ENCODE measurements around the gene WNT4. TPM values are rescaled to one million over a fixed set of nuclear protein-coding genes. Genes with fewer than 3 reads are reported as not detected.

The WNT4 gene
- total and polyA plus RNA-seq, 2 donors, result 1.8 to 1.9 TPM

- no peaks in the 10 kb centered on the region for H3K36me3 ChIP-seq (ENCODE audit: control insufficient read depth in 2 of 2, insufficient read depth in 2 of 2, low read length in 1 of 2)
- WGBS, result 90% methylated on average over 16 of the region's 16 CpGs
- DNase-seq (ENCODE audit: low read depth in 6 of 9, low spot score in 9 of 9), result peak in 1 of 9 donors; percentile 13
- peaks cover 15 to 76% of the 10 kb centered on the region in 2 donors for H3K27me3 ChIP-seq (ENCODE audit: control insufficient read depth in 2 of 2, insufficient read depth in 1 of 2, low read length in 1 of 2)
- no peaks in the 10 kb centered on the region for H3K9me3 ChIP-seq (ENCODE audit: control insufficient read depth in 2 of 2, insufficient read depth in 1 of 2, low read length in 1 of 2)
- H3K4me1 ChIP-seq (ENCODE audit: control insufficient read depth in 2 of 2, insufficient read depth in 2 of 2, low read length in 2 of 2), result peaks cover 0 to 7% of the 10 kb centered on the region in 2 donors
- peak overlapping the region in 1 of 2 donors; percentile 43 for H3K27ac ChIP-seq (ENCODE audit: low read depth in 1 of 2, low read length in 1 of 2)
- H3K4me3 ChIP-seq (ENCODE audit: low read length in 2 of 2), result no peak overlapping the region
These were observed 5.7 kb downstream of the WNT4 start for GRCh38 chr1:22137004-22137720.

GRCh38 chr1:22133931-22134324, 9.0 kb downstream of the WNT4 start:
- DNase-seq (ENCODE audit: low read depth in 6 of 9, low spot score in 9 of 9), result no peak
- 45% methylated on average over 15 of the region's 15 CpGs for WGBS

GRCh38 chr1:22133247-22133930, 9.5 kb downstream of the WNT4 start:
- no peak for DNase-seq (ENCODE audit: low read depth in 6 of 9, low spot score in 9 of 9)
- H3K27me3 ChIP-seq (ENCODE audit: control insufficient read depth in 2 of 2, insufficient read depth in 1 of 2, low read length in 1 of 2), result peaks cover 0 to 39% of the 10 kb centered on the region in 2 donors

More at GRCh38 chr1:22133931-22134324, 9.0 kb downstream of the WNT4 start:
- Histone ChIP-seq H3K4me3 (ENCODE audit: low read length in 2 of 2) (no peak overlapping the region), H3K27me3 (ENCODE audit: control insufficient read depth in 2 of 2, insufficient read depth in 1 of 2, low read length in 1 of 2) (peaks cover 0 to 44% of the 10 kb centered on the region in 2 donors), H3K4me1 (ENCODE audit: control insufficient read depth in 2 of 2, insufficient read depth in 2 of 2, low read length in 2 of 2) (peaks cover 0 to 7% of the 10 kb centered on the region in 2 donors), H3K36me3 (ENCODE audit: control insufficient read depth in 2 of 2, insufficient read depth in 2 of 2, low read length in 1 of 2) (no peaks in the 10 kb centered on the region), H3K9me3 (ENCODE audit: control insufficient read depth in 2 of 2, insufficient read depth in 1 of 2, low read length in 1 of 2) (no peaks in the 10 kb centered on the region), H3K27ac (ENCODE audit: low read depth in 1 of 2, low read length in 1 of 2) (no peak overlapping the region)

GRCh38 chr1:22132517-22133235, 10.2 kb downstream of the WNT4 start:
- peaks cover 0 to 7% of the 10 kb centered on the region in 2 donors for H3K4me1 ChIP-seq (ENCODE audit: control insufficient read depth in 2 of 2, insufficient read depth in 2 of 2, low read length in 2 of 2)
- WGBS, result 84% methylated on average over 15 of the region's 15 CpGs

More at GRCh38 chr1:22133247-22133930, 9.5 kb downstream of the WNT4 start:
- no peak overlapping the region for H3K4me3 ChIP-seq (ENCODE audit: low read length in 2 of 2)
- H3K4me1 ChIP-seq (ENCODE audit: control insufficient read depth in 2 of 2, insufficient read depth in 2 of 2, low read length in 2 of 2), result peaks cover 0 to 7% of the 10 kb centered on the region in 2 donors
- H3K27ac ChIP-seq (ENCODE audit: low read depth in 1 of 2, low read length in 1 of 2), result no peak overlapping the region
- no peaks in the 10 kb centered on the region for H3K9me3 ChIP-seq (ENCODE audit: control insufficient read depth in 2 of 2, insufficient read depth in 1 of 2, low read length in 1 of 2)
- no peaks in the 10 kb centered on the region for H3K36me3 ChIP-seq (ENCODE audit: control insufficient read depth in 2 of 2, insufficient read depth in 2 of 2, low read length in 1 of 2)
- 87% methylated on average over 16 of the region's 16 CpGs for WGBS

DNA sequence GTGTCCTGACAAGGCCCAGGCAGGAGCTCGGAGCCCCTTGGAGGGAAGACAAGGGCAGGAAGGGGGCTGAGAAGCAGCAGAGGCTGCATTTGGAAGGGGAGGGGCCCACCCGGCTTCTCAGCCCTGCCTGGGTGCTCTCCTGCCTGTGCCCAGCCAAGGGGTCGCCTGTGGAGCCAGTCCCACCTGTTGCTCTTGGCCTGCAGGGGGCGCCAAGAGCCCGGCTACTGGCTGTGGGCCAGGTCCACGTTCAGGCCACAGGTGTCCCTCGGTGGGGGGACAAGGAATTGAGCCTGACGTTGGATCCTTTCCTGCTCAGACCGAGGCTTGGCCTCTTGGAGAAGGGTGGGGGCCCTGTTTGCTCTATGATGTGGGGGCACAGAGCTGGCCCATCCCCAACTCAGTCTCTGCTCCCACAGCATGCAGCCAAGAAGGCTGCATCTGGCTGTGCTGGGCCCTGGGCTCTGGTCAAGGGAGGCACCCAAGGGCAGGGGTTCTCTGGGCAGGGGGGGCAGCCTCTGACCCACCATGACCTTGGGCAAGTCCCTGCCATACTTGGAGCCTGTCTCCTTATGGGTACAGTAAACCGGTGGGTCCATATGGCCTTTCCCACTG, 10.9 kb downstream of the WNT4 start:
- 22% methylated on average over 10 of the region's 10 CpGs for WGBS
- H3K4me1 ChIP-seq (ENCODE audit: control insufficient read depth in 2 of 2, insufficient read depth in 2 of 2, low read length in 2 of 2), result peaks cover 0 to 7% of the 10 kb centered on the region in 2 donors
- H3K27me3 ChIP-seq (ENCODE audit: control insufficient read depth in 2 of 2, insufficient read depth in 1 of 2, low read length in 1 of 2), result peaks cover 0 to 31% of the 10 kb centered on the region in 2 donors
- no peaks in the 10 kb centered on the region for H3K9me3 ChIP-seq (ENCODE audit: control insufficient read depth in 2 of 2, insufficient read depth in 1 of 2, low read length in 1 of 2)
- no peak overlapping the region for H3K27ac ChIP-seq (ENCODE audit: low read depth in 1 of 2, low read length in 1 of 2)
- H3K4me3 ChIP-seq (ENCODE audit: low read length in 2 of 2), result no peak overlapping the region
- H3K36me3 ChIP-seq (ENCODE audit: control insufficient read depth in 2 of 2, insufficient read depth in 2 of 2, low read length in 1 of 2), result no peaks in the 10 kb centered on the region
- peak in 6 of 9 donors; percentile 9 to 57 (median 28) for DNase-seq (ENCODE audit: low read depth in 6 of 9, low spot score in 9 of 9)

More at GRCh38 chr1:22132517-22133235, 10.2 kb downstream of the WNT4 start:
- no peak overlapping the region for H3K4me3 ChIP-seq (ENCODE audit: low read length in 2 of 2)
- H3K9me3 ChIP-seq (ENCODE audit: control insufficient read depth in 2 of 2, insufficient read depth in 1 of 2, low read length in 1 of 2), result no peaks in the 10 kb centered on the region
- H3K27me3 ChIP-seq (ENCODE audit: control insufficient read depth in 2 of 2, insufficient read depth in 1 of 2, low read length in 1 of 2), result peaks cover 0 to 37% of the 10 kb centered on the region in 2 donors
- no peak for DNase-seq (ENCODE audit: low read depth in 6 of 9, low spot score in 9 of 9)
- H3K27ac ChIP-seq (ENCODE audit: low read depth in 1 of 2, low read length in 1 of 2), result no peak overlapping the region
- H3K36me3 ChIP-seq (ENCODE audit: control insufficient read depth in 2 of 2, insufficient read depth in 2 of 2, low read length in 1 of 2), result no peaks in the 10 kb centered on the region

DNA sequence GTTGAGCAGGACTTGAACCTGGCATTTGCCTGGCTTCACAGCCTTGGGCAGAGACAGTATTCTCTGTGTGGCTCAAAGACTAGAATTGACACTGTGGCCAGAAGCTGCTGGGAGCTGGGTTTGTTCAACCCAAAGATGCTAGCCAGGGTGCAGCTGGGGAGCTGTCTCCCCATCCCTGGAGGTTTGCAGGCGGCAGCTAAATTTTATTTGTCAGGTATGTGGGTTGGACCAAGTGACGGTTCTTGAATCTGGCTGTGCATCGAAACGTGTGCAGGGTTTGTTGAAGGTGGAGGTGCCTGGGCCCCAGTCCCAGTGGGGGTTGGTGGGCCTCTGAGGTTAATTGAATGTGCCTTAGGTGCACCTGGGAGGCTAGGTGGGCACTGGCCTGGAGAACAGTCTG, 11.8 kb downstream of the WNT4 start:
- no peak overlapping the region for H3K4me3 ChIP-seq (ENCODE audit: low read length in 2 of 2)
- no peaks in the 10 kb centered on the region for H3K4me1 ChIP-seq (ENCODE audit: control insufficient read depth in 2 of 2, insufficient read depth in 2 of 2, low read length in 2 of 2)
- DNase-seq (ENCODE audit: low read depth in 6 of 9, low spot score in 9 of 9), result no peak
- no peaks in the 10 kb centered on the region for H3K9me3 ChIP-seq (ENCODE audit: control insufficient read depth in 2 of 2, insufficient read depth in 1 of 2, low read length in 1 of 2)
- 95% methylated on average over 4 of the region's 4 CpGs for WGBS
- H3K27ac ChIP-seq (ENCODE audit: low read depth in 1 of 2, low read length in 1 of 2), result no peak overlapping the region
- peaks cover 0 to 23% of the 10 kb centered on the region in 2 donors for H3K27me3 ChIP-seq (ENCODE audit: control insufficient read depth in 2 of 2, insufficient read depth in 1 of 2, low read length in 1 of 2)
- no peaks in the 10 kb centered on the region for H3K36me3 ChIP-seq (ENCODE audit: control insufficient read depth in 2 of 2, insufficient read depth in 2 of 2, low read length in 1 of 2)

GRCh38 chr1:22129501-22130117, 13.3 kb downstream of the WNT4 start:
- H3K36me3 ChIP-seq (ENCODE audit: control insufficient read depth in 2 of 2, insufficient read depth in 2 of 2, low read length in 1 of 2), result no peaks in the 10 kb centered on the region
- no peak for DNase-seq (ENCODE audit: low read depth in 6 of 9, low spot score in 9 of 9)
- H3K9me3 ChIP-seq (ENCODE audit: control insufficient read depth in 2 of 2, insufficient read depth in 1 of 2, low read length in 1 of 2), result no peaks in the 10 kb centered on the region
- H3K4me3 ChIP-seq (ENCODE audit: low read length in 2 of 2), result no peak overlapping the region
- no peaks in the 10 kb centered on the region for H3K4me1 ChIP-seq (ENCODE audit: control insufficient read depth in 2 of 2, insufficient read depth in 2 of 2, low read length in 2 of 2)
- H3K27me3 ChIP-seq (ENCODE audit: control insufficient read depth in 2 of 2, insufficient read depth in 1 of 2, low read length in 1 of 2), result peaks cover 0 to 16% of the 10 kb centered on the region in 2 donors
- WGBS, result 96% methylated on average over 29 of the region's 29 CpGs
- no peak overlapping the region for H3K27ac ChIP-seq (ENCODE audit: low read depth in 1 of 2, low read length in 1 of 2)

GRCh38 chr1:22128392-22128791, 14.5 kb downstream of the WNT4 start:
- H3K36me3 ChIP-seq (ENCODE audit: control insufficient read depth in 2 of 2, insufficient read depth in 2 of 2, low read length in 1 of 2), result no peaks in the 10 kb centered on the region
- WGBS, result 64% methylated on average over 12 of the region's 12 CpGs

More at GRCh38 chr1:22128392-22128791, 14.5 kb downstream of the WNT4 start:
- H3K27ac ChIP-seq (ENCODE audit: low read depth in 1 of 2, low read length in 1 of 2), result no peak overlapping the region
- peaks cover 0 to 4% of the 10 kb centered on the region in 2 donors for H3K27me3 ChIP-seq (ENCODE audit: control insufficient read depth in 2 of 2, insufficient read depth in 1 of 2, low read length in 1 of 2)
- no peaks in the 10 kb centered on the region for H3K4me1 ChIP-seq (ENCODE audit: control insufficient read depth in 2 of 2, insufficient read depth in 2 of 2, low read length in 2 of 2)
- H3K4me3 ChIP-seq (ENCODE audit: low read length in 2 of 2), result no peak overlapping the region
- no peaks in the 10 kb centered on the region for H3K9me3 ChIP-seq (ENCODE audit: control insufficient read depth in 2 of 2, insufficient read depth in 1 of 2, low read length in 1 of 2)
- DNase-seq (ENCODE audit: low read depth in 6 of 9, low spot score in 9 of 9), result no peak
